Liver (tissue), 3 donors: Measurements from ENCODE around the gene AKNA.

Source experiments
- GABPA ChIP-seq, 2 donors: IDR thresholded peaks in 1 of 2; conservative IDR thresholded peaks in 1 of 2; 2 replicates each; pipeline ENCODE4 v1.6.1; 2016; ENCODE audit warnings: antibody characterized with exemption in 2 of 2, mild to moderate bottlenecking in 1 of 2, moderate library complexity in 1 of 2
- SP1 ChIP-seq: IDR thresholded peaks from 2 replicates; pipeline ENCODE4 v1.6.1; 2018; ENCODE audit warnings: antibody characterized with exemption, mild to moderate bottlenecking
- TF ChIP-seq, protein P1 (sequence below): fragments of 150-350 bp; IDR thresholded peaks from 2 replicates; pipeline ENCODE4 v1.5.1; 2017; ENCODE audit warnings: improper control_type of control experiment, low read depth, low read length; ENCODE audit not compliant: missing input control
- TF ChIP-seq, protein P2 (sequence below): IDR thresholded peaks from 2 replicates; pipeline ENCODE4 v1.6.1; 2016; ENCODE audit warnings: antibody characterized with exemption, mild to moderate bottlenecking
- TF ChIP-seq, protein P3 (sequence below): IDR thresholded peaks from 2 replicates; pipeline ENCODE4 v1.6.1; 2016; ENCODE audit warnings: antibody characterized with exemption
- TF ChIP-seq, protein P4 (sequence below): IDR thresholded peaks from 2 replicates; pipeline ENCODE4 v1.6.1; 2016; ENCODE audit warnings: antibody characterized with exemption
- donor health status: healthy.
- donor health status: healthy.

DNA sequence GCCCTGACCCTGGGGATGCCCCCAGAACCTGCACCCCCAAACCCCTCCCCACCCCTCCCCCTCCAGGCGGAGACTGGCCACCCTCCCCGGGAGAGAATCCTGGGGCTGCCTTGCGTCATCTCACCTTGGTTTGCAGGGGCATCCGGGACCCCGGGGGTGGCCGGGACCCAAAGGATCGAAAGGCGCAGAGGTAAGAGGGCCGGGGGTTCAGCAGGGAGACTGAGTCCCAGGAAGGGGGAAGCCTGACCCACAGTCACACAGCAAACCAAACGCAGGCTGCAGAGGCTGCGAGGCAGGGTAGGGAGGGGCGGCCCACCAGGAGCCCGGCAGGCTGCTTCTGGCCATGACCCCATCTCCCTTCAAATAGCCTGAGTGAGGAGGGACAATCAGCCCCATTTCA lies 98.7 kb downstream of the AKNA start:
- TF ChIP-seq, protein P1, sequence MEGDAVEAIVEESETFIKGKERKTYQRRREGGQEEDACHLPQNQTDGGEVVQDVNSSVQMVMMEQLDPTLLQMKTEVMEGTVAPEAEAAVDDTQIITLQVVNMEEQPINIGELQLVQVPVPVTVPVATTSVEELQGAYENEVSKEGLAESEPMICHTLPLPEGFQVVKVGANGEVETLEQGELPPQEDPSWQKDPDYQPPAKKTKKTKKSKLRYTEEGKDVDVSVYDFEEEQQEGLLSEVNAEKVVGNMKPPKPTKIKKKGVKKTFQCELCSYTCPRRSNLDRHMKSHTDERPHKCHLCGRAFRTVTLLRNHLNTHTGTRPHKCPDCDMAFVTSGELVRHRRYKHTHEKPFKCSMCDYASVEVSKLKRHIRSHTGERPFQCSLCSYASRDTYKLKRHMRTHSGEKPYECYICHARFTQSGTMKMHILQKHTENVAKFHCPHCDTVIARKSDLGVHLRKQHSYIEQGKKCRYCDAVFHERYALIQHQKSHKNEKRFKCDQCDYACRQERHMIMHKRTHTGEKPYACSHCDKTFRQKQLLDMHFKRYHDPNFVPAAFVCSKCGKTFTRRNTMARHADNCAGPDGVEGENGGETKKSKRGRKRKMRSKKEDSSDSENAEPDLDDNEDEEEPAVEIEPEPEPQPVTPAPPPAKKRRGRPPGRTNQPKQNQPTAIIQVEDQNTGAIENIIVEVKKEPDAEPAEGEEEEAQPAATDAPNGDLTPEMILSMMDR = no peak
- TF ChIP-seq, protein P2, sequence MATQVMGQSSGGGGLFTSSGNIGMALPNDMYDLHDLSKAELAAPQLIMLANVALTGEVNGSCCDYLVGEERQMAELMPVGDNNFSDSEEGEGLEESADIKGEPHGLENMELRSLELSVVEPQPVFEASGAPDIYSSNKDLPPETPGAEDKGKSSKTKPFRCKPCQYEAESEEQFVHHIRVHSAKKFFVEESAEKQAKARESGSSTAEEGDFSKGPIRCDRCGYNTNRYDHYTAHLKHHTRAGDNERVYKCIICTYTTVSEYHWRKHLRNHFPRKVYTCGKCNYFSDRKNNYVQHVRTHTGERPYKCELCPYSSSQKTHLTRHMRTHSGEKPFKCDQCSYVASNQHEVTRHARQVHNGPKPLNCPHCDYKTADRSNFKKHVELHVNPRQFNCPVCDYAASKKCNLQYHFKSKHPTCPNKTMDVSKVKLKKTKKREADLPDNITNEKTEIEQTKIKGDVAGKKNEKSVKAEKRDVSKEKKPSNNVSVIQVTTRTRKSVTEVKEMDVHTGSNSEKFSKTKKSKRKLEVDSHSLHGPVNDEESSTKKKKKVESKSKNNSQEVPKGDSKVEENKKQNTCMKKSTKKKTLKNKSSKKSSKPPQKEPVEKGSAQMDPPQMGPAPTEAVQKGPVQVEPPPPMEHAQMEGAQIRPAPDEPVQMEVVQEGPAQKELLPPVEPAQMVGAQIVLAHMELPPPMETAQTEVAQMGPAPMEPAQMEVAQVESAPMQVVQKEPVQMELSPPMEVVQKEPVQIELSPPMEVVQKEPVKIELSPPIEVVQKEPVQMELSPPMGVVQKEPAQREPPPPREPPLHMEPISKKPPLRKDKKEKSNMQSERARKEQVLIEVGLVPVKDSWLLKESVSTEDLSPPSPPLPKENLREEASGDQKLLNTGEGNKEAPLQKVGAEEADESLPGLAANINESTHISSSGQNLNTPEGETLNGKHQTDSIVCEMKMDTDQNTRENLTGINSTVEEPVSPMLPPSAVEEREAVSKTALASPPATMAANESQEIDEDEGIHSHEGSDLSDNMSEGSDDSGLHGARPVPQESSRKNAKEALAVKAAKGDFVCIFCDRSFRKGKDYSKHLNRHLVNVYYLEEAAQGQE = no peak
- TF ChIP-seq, protein P3, sequence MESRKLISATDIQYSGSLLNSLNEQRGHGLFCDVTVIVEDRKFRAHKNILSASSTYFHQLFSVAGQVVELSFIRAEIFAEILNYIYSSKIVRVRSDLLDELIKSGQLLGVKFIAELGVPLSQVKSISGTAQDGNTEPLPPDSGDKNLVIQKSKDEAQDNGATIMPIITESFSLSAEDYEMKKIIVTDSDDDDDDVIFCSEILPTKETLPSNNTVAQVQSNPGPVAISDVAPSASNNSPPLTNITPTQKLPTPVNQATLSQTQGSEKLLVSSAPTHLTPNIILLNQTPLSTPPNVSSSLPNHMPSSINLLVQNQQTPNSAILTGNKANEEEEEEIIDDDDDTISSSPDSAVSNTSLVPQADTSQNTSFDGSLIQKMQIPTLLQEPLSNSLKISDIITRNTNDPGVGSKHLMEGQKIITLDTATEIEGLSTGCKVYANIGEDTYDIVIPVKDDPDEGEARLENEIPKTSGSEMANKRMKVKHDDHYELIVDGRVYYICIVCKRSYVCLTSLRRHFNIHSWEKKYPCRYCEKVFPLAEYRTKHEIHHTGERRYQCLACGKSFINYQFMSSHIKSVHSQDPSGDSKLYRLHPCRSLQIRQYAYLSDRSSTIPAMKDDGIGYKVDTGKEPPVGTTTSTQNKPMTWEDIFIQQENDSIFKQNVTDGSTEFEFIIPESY = no peak
- no peak for TF ChIP-seq SP1
- TF ChIP-seq, protein P4, sequence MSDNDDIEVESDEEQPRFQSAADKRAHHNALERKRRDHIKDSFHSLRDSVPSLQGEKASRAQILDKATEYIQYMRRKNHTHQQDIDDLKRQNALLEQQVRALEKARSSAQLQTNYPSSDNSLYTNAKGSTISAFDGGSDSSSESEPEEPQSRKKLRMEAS = no peak
- no peak for TF ChIP-seq GABPA (IDR thresholded peaks at IDR 0.05 in 1 of 2, conservative IDR thresholded peaks at IDR 0.05 in 1 of 2)
